Vagina (tissue), 2 donors: ENCODE data around the gene ZNF480. TPM values are rescaled to one million over a fixed set of nuclear protein-coding genes. Genes with fewer than 3 reads are reported as not detected.
A peak's percentile ranks its signal among the peaks of the same experiment; 100 is the strongest.

Source experiments
- DNase-seq, 2 donors: peaks; one replicate each; pipeline ENCODE4 v3.0.0-alpha.2; 2017; ENCODE audit errors: extremely low spot score in 2 of 2
- H3K27ac ChIP-seq: fragments of 200-600 bp; sonication (generic); one replicate; pipeline ENCODE4 v1.5.1; 2019
- H3K27me3 ChIP-seq: fragments of 200-600 bp; sonication (generic); one replicate; pipeline ENCODE4 v1.5.1; 2019
- H3K36me3 ChIP-seq, 2 donors: fragments of 200-600 bp; sonication (generic); one replicate each; pipeline ENCODE4 v1.5.1; 2017 to 2019
- H3K4me1 ChIP-seq: fragments of 200-600 bp; sonication (generic); one replicate; pipeline ENCODE4 v1.5.1; 2019
- H3K4me3 ChIP-seq, 2 donors: fragments of 200-600 bp; sonication (generic); 1 replicate in 1 of 2; 2 replicates in 1 of 2; pipeline ENCODE4 v1.5.1; 2016 to 2019
- H3K9me3 ChIP-seq: fragments of 200-600 bp; sonication (generic); one replicate; pipeline ENCODE4 v1.5.1; 2019
- CTCF ChIP-seq, 3 experiments: fragments of 450-650 bp in 2 of 3; fragments of 200-600 bp in 1 of 3; sonication (generic) in 1 of 3; IDR thresholded peaks; one replicate each; pipeline ENCODE4 v1.5.1; 2017 to 2019; ENCODE audit warnings: antibody characterized with exemption in 3 of 3, mild to moderate bottlenecking in 2 of 3, moderate library complexity in 2 of 3
- POLR2A ChIP-seq, 2 donors: fragments of 450-650 bp; IDR thresholded peaks; one replicate each; pipeline ENCODE4 v1.6.1; 2017; ENCODE audit warnings: antibody characterized with exemption in 2 of 2, mild to moderate bottlenecking in 2 of 2, moderate library complexity in 2 of 2
- POLR2AphosphoS5 ChIP-seq, 2 donors: sonication (generic); formaldehyde crosslinking; IDR thresholded peaks; one replicate each; pipeline ENCODE4 v1.9.0; 2017; ENCODE audit warnings: antibody characterized with exemption in 2 of 2, mild to moderate bottlenecking in 2 of 2, low read depth in 1 of 2; ENCODE audit not compliant: insufficient read depth in 1 of 2
- intact Hi-C: fragments of 100-400 bp; cut with DNase I; formaldehyde crosslinking; loops from one replicate; pipeline ENCODE4 v1.15.1; 2023
- total RNA-seq: library from RNA; depleted of rRNA; stranded (reverse); fragments of >200 nt; gene quantifications from one replicate; pipeline ENCODE4 v1.2.3, GENCODE V29; 2016

ZNF480 gene
- total RNA-seq, 1 donor from 2014 or later, result 9.1 TPM

GRCh38 chr19:52270266-52270885 is 26.6 kb upstream of the ZNF480 start:
- no peaks in the 10 kb centered on the region for H3K9me3 ChIP-seq
- DNase-seq, result no peak
- H3K36me3 ChIP-seq, result no peaks in the 10 kb centered on the region
- H3K27me3 ChIP-seq, result no peaks in the 10 kb centered on the region
- peaks cover 25% of the 10 kb centered on the region for H3K4me1 ChIP-seq
- intact Hi-C loops, result no loop called here
- H3K27ac ChIP-seq, result peak overlapping the region; percentile 93
- H3K4me3 ChIP-seq, result peak overlapping the region; percentile 90 to 93
- TF ChIP-seq POLR2A (IDR thresholded peaks at IDR 0.05), result no peak
- no peak for TF ChIP-seq CTCF (IDR thresholded peaks at IDR 0.05)
- TF ChIP-seq POLR2AphosphoS5 (IDR thresholded peaks at IDR 0.05; ENCODE audit: insufficient read depth in 1 of 2, low read depth in 1 of 2), result no peak

- TF ChIP-seq CTCF (IDR thresholded peaks at IDR 0.05) (no peak), POLR2AphosphoS5 (IDR thresholded peaks at IDR 0.05; ENCODE audit: insufficient read depth in 1 of 2, low read depth in 1 of 2) (no peak), POLR2A (IDR thresholded peaks at IDR 0.05) (no peak)
- Histone ChIP-seq H3K9me3 (no peaks in the 10 kb centered on the region), H3K27ac (no peak overlapping the region), H3K27me3 (no peaks in the 10 kb centered on the region), H3K4me1 (peaks cover 25% of the 10 kb centered on the region), H3K36me3 (no peaks in the 10 kb centered on the region), H3K4me3 (no peak overlapping the region)
- DNase-seq, result no peak
- intact Hi-C loops, result no loop called here
Observed at GRCh38 chr19:52273301-52273700, 23.7 kb upstream of the ZNF480 start.

GRCh38 chr19:52274191-52274590 is 22.8 kb upstream of the ZNF480 start:
- Histone ChIP-seq H3K4me3 (no peak overlapping the region), H3K9me3 (no peaks in the 10 kb centered on the region), H3K27me3 (no peaks in the 10 kb centered on the region), H3K4me1 (peaks cover 18% of the 10 kb centered on the region), H3K36me3 (no peaks in the 10 kb centered on the region), H3K27ac (no peak overlapping the region)
- intact Hi-C loops, result no loop called here
- TF ChIP-seq CTCF (IDR thresholded peaks at IDR 0.05), result no peak
- TF ChIP-seq POLR2AphosphoS5 (IDR thresholded peaks at IDR 0.05; ENCODE audit: insufficient read depth in 1 of 2, low read depth in 1 of 2), result no peak
- no peak for TF ChIP-seq POLR2A (IDR thresholded peaks at IDR 0.05)
- no peak for DNase-seq

GRCh38 chr19:52275988-52276387 is 21.0 kb upstream of the ZNF480 start:
- TF ChIP-seq CTCF (IDR thresholded peaks at IDR 0.05) (no peak), POLR2AphosphoS5 (IDR thresholded peaks at IDR 0.05; ENCODE audit: insufficient read depth in 1 of 2, low read depth in 1 of 2) (no peak), POLR2A (IDR thresholded peaks at IDR 0.05) (no peak)
- Histone ChIP-seq H3K36me3 (no peaks in the 10 kb centered on the region), H3K4me1 (peaks cover 10% of the 10 kb centered on the region), H3K9me3 (no peaks in the 10 kb centered on the region), H3K27ac (no peak overlapping the region), H3K4me3 (no peak overlapping the region), H3K27me3 (no peaks in the 10 kb centered on the region)
- DNase-seq, result no peak
- intact Hi-C loops, result no loop called here

GRCh38 chr19:52277471-52277870 is 19.5 kb upstream of the ZNF480 start:
- DNase-seq, result no peak
- Histone ChIP-seq H3K27ac (no peak overlapping the region), H3K4me1 (no peaks in the 10 kb centered on the region), H3K27me3 (no peaks in the 10 kb centered on the region), H3K4me3 (no peak overlapping the region), H3K36me3 (peaks cover 0 to 1% of the 10 kb centered on the region in 2 donors), H3K9me3 (no peaks in the 10 kb centered on the region)
- TF ChIP-seq POLR2A (IDR thresholded peaks at IDR 0.05), result no peak
- no peak for TF ChIP-seq CTCF (IDR thresholded peaks at IDR 0.05)
- no peak for TF ChIP-seq POLR2AphosphoS5 (IDR thresholded peaks at IDR 0.05; ENCODE audit: insufficient read depth in 1 of 2, low read depth in 1 of 2)
- intact Hi-C loops, result no loop called here
